GM18517 (cell line): ENCODE data around the gene ASPG.

Experiments used
- ATAC-seq: cut with Tn5 transposase; IDR thresholded peaks from one replicate; pipeline ENCODE4 v1.9.1; 2021; ENCODE audit warnings: mild to moderate bottlenecking, moderate library complexity; ENCODE audit not compliant: unreplicated experiment

Gene ASPG

GRCh38 chr14:104075530-104076151 lies 9.9 kb upstream of the ASPG start:
- no peak for ATAC-seq

- no peak for ATAC-seq
Measured at GRCh38 chr14:104076743-104077142, 8.8 kb upstream of the ASPG start.

GRCh38 chr14:104078031-104078455 lies 7.5 kb upstream of the ASPG start:
- peak; percentile 79 for ATAC-seq

GRCh38 chr14:104080376-104081260 lies 4.9 kb upstream of the ASPG start:
- no peak for ATAC-seq

- no peak for ATAC-seq
Measured at GRCh38 chr14:104081261-104081835, 4.2 kb upstream of the ASPG start.

- ATAC-seq, result no peak
Measured at GRCh38 chr14:104081951-104082464, 3.5 kb upstream of the ASPG start.

- no peak for ATAC-seq
Measured at GRCh38 chr14:104082807-104083206, 2.7 kb upstream of the ASPG start.

GRCh38 chr14:104084251-104085002 lies 1.1 kb upstream of the ASPG start:
- no peak for ATAC-seq

- ATAC-seq, result no peak
Measured at GRCh38 chr14:104085889-104086201, 345 bp downstream of the ASPG start.

- no peak for ATAC-seq
Measured at GRCh38 chr14:104086210-104086660, 735 bp downstream of the ASPG start.

GRCh38 chr14:104086661-104087461 lies 1.4 kb downstream of the ASPG start:
- no peak for ATAC-seq

- ATAC-seq, result no peak
Measured at GRCh38 chr14:104087505-104087904, 2.0 kb downstream of the ASPG start.

GRCh38 chr14:104087981-104088850 lies 2.7 kb downstream of the ASPG start:
- no peak for ATAC-seq

- no peak for ATAC-seq
Measured at GRCh38 chr14:104090071-104090748, 4.7 kb downstream of the ASPG start.

GRCh38 chr14:104091061-104091926 lies 5.8 kb downstream of the ASPG start:
- ATAC-seq, result no peak

- ATAC-seq, result no peak
Measured at GRCh38 chr14:104091927-104092771, 6.6 kb downstream of the ASPG start.

- ATAC-seq, result no peak
Measured at GRCh38 chr14:104092931-104093365, 7.4 kb downstream of the ASPG start.
